ENCODE results near the gene TMEM253.

- TF ChIP-seq GATA2 (IDR thresholded peaks at IDR 0.05; ENCODE audit: low read depth, low read length) = no peak
- no peak for TF ChIP-seq GATA3 (IDR thresholded peaks at IDR 0.05; ENCODE audit: low read depth, low read length)
Observed at GRCh38 chr14:21120686-21121085, 19.8 kb downstream of the TMEM253 start.
